ENCODE measurements around the gene GRPEL1. TPM values are rescaled to one million over a fixed set of nuclear protein-coding genes. Genes with fewer than 3 reads are reported as not detected.
A peak's percentile ranks its signal among the peaks of the same experiment; 100 is the strongest.

Gene GRPEL1
- polyA plus RNA-seq, 1 experiment: 39.4 TPM

DNA sequence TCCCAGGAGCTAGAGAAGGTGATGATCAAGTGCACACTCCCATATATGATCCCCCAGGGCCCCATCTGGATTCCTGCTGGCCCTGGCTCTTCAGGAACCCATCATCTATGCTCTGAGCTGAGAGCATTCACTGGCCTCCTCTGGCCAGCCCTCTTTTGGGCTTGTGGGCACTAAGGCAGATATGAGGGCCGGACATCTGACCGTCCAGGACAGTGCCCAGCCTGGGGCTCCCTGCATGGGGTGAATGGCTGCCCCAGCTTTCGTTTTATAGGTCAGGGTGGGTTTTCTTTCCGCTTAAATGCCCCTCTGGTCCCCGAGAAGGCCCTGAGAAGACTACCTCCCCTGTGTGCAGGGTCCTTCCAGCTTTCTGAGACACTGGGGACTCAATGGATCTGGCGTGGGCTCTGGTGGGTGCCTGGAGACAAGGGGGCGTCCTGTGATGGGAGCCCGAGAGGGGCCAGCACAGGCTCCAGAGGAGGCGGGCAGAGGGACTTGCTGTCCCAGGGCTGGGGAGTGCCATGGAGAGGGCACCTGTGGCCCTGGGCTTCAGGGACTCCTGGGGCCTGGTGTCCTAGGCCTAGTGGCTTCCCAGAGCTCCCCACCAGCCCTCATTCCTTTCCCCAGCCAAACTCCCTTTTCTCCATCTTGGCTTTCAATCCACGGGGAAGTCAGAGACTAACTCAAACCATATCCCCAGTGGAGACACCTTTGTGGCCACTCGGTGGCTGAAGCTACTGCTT, 39.5 kb upstream of the GRPEL1 start:
- Histone ChIP-seq H3K27ac (ENCODE audit: low read depth, low read length) (no peak overlapping the region), H3K27me3 (ENCODE audit: control insufficient read depth, insufficient read depth, low read length) (peaks cover 37% of the 10 kb centered on the region), H3K9me3 (ENCODE audit: control insufficient read depth, insufficient read depth, low read length) (peaks cover 6% of the 10 kb centered on the region), H3K4me3 (ENCODE audit: low read depth, low read length) (no peak overlapping the region)
- ChIA-PET CTCF (interaction anchor here (1.1 kb wide), 1 partner anchor 37 kb away, joined by 3 read pairs; no protein-coding TSS in a partner anchor), POLR2A (no interaction called here)
- no peak for DNase-seq (ENCODE audit: low read depth, low spot score)
- TF ChIP-seq, protein P1, sequence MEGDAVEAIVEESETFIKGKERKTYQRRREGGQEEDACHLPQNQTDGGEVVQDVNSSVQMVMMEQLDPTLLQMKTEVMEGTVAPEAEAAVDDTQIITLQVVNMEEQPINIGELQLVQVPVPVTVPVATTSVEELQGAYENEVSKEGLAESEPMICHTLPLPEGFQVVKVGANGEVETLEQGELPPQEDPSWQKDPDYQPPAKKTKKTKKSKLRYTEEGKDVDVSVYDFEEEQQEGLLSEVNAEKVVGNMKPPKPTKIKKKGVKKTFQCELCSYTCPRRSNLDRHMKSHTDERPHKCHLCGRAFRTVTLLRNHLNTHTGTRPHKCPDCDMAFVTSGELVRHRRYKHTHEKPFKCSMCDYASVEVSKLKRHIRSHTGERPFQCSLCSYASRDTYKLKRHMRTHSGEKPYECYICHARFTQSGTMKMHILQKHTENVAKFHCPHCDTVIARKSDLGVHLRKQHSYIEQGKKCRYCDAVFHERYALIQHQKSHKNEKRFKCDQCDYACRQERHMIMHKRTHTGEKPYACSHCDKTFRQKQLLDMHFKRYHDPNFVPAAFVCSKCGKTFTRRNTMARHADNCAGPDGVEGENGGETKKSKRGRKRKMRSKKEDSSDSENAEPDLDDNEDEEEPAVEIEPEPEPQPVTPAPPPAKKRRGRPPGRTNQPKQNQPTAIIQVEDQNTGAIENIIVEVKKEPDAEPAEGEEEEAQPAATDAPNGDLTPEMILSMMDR (IDR thresholded peaks at IDR 0.05; ENCODE audit: low read depth, low read length): no peak

DNA sequence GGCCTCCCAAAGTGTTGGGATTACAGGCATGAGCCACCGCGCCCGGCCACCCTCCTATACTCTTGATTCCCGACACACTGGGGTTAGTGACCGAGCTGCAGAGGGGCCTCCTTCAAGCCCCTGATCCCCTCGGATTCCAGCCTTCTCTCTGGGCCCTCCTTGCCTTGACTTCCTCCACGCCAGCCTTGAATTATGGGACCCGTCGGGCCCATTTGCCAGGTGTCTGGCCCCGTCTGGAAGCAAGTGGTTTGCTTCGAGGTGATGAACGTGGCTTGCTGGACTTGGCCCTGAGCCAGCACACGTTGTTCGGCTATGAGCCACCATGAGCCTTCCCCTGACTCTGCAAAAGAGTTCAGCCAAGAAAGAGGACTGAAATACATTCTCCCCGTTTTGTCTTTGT, 37.4 kb upstream of the GRPEL1 start:
- no peak overlapping the region for H3K4me3 ChIP-seq (ENCODE audit: low read depth, low read length)
- peaks cover 3% of the 10 kb centered on the region for H3K9me3 ChIP-seq (ENCODE audit: control insufficient read depth, insufficient read depth, low read length)
- ChIA-PET CTCF (no interaction called here), POLR2A (no interaction called here)
- no peak for DNase-seq (ENCODE audit: low read depth, low spot score)
- H3K27me3 ChIP-seq (ENCODE audit: control insufficient read depth, insufficient read depth, low read length): peaks cover 28% of the 10 kb centered on the region
- no peak overlapping the region for H3K27ac ChIP-seq (ENCODE audit: low read depth, low read length)
- TF ChIP-seq, protein P1 (IDR thresholded peaks at IDR 0.05; ENCODE audit: low read depth, low read length): no peak

DNA sequence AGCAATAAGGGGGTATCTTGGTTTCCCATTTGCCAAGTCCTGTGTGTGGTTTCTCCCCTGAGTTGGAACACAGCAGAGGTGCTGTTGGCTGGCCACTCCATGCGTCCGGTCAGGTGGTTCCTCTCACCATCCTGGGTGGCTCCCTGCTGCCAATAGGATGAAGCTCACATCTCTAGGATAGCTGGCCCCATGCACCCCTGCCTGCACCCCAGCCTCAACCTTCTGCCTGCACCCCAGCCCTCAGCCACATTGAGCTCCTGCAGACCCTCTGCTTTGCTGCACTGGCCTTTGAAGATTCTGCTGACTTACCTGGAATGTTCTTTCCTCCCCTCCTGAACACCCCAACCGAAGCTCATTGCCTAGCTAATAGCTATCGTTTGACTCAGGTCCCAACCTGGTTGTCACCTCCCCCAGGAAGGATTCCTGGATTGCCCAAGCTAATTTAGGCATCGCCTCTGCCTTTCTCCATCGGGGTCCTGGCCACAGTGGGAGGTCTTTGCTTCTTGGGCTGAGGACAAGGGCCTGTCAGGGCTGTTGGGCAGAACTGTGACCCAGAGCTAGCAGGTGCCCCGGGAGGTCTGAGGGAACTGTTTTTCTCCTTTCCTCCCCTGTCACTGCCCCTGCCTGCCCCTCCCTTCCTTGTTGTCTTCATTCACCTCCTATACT, 36.6 kb upstream of the GRPEL1 start:
- Histone ChIP-seq H3K27ac (ENCODE audit: low read depth, low read length) (no peak overlapping the region), H3K4me3 (ENCODE audit: low read depth, low read length) (no peak overlapping the region), H3K9me3 (ENCODE audit: control insufficient read depth, insufficient read depth, low read length) (peaks cover 3% of the 10 kb centered on the region; the same call in 1 of the 2 replicates), H3K27me3 (ENCODE audit: control insufficient read depth, insufficient read depth, low read length) (peaks cover 23% of the 10 kb centered on the region)
- ChIA-PET POLR2A (no interaction called here), CTCF (interaction anchor here (0.9 kb wide), 1 partner anchor 62 kb away, joined by 3 read pairs; a partner anchor contains a TSS)
- DNase-seq (ENCODE audit: low read depth, low spot score): no peak
- TF ChIP-seq, protein P1 (IDR thresholded peaks at IDR 0.05; ENCODE audit: low read depth, low read length): no peak

DNA sequence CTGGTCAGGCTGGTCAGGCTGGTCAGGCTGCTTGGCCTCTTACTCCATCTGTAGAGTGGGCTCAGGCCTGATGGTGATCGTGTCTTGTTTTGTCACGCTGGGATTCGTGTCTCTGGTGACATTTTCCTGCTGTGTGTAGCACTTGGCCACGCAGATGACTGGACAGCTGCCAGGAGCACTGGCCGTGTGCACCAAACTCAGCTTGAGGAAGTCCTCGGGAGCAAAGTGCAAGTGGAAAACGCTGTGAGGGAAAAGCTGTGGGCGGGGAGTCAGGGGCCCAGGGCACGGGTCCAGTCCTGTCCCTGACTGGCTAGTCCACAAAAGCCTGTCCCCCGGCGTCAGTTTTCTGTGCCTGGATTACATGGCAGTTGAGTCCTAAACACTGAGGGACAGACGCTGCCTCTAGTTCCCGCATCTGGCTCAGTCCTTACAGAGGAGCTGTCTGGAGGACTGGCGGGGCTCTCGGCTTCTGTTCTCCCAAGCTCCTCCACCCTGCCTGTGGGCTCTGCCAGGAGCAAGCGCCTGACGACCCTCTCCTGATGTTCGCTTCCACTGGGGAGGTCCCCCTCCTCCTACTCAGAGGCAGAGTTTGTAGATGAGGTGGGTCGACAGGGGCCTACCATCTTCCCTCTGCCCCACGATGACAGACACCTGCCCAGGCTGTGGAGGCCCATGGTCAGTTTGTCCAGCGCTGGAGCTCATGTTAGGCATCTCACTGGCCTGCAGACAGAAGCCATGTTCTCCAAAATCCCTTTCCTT, 35.9 kb upstream of the GRPEL1 start:
- H3K27me3 ChIP-seq (ENCODE audit: control insufficient read depth, insufficient read depth, low read length): peaks cover 21% of the 10 kb centered on the region
- ChIA-PET CTCF (interaction anchor here (0.6 to 2.8 kb wide), 4 partner anchors 11 to 61 kb away, joined by 3 to 20 read pairs (median 9); a partner anchor contains a TSS), POLR2A (no interaction called here)
- DNase-seq (ENCODE audit: low read depth, low spot score): no peak
- H3K4me3 ChIP-seq (ENCODE audit: low read depth, low read length): peak overlapping the region; percentile 70
- TF ChIP-seq, protein P1 (IDR thresholded peaks at IDR 0.05; ENCODE audit: low read depth, low read length): no peak
- no peak overlapping the region for H3K27ac ChIP-seq (ENCODE audit: low read depth, low read length)
- H3K9me3 ChIP-seq (ENCODE audit: control insufficient read depth, insufficient read depth, low read length): peaks cover 3% of the 10 kb centered on the region; the same call in 1 of the 2 replicates

Measured in AG04450 (cell line).